Lower lobe of right lung (tissue), 2 donors: ENCODE measurements around the gene SLC19A3. TPM values are rescaled to one million over a fixed set of nuclear protein-coding genes. Genes with fewer than 3 reads are reported as not detected.
"Not testable (repeated sequence)": the region's sequence is repeated elsewhere in the genome, so short reads cannot be mapped to it uniquely, and the experiment has no call there.

Source experiments
- ATAC-seq, 2 donors: fragments of 200-7000 bp; cut with Tn5 transposase; one replicate each; pipeline ENCODE4 v1.9.1; 2020 to 2022; ENCODE audit warnings: mild to moderate bottlenecking in 2 of 2, moderate library complexity in 2 of 2
- DNase-seq: peaks from one replicate; pipeline ENCODE4 v3.0.0-alpha.2; 2020
- H3K27ac ChIP-seq: fragments of 200-600 bp; one replicate; pipeline ENCODE4 v1.8.0; 2022
- H3K27me3 ChIP-seq: fragments of 200-600 bp; one replicate; pipeline ENCODE4 v1.8.0; 2022; ENCODE audit warnings: low read depth
- H3K36me3 ChIP-seq: fragments of 200-600 bp; one replicate; pipeline ENCODE4 v1.8.0; 2022; ENCODE audit warnings: mild to moderate bottlenecking
- H3K4me1 ChIP-seq: fragments of 200-600 bp; one replicate; pipeline ENCODE4 v1.8.0; 2022
- H3K4me3 ChIP-seq: fragments of 200-600 bp; one replicate; pipeline ENCODE4 v1.8.0; 2022; ENCODE audit warnings: mild to moderate bottlenecking
- H3K9me3 ChIP-seq: fragments of 200-600 bp; one replicate; pipeline ENCODE4 v1.8.0; 2022
- CTCF ChIP-seq: fragments of 200-600 bp; IDR thresholded peaks from one replicate; pipeline ENCODE4 v1.8.0; 2022; ENCODE audit warnings: antibody characterized with exemption, mild to moderate bottlenecking
- intact Hi-C: fragments of 100-400 bp; cut with DNase I; formaldehyde crosslinking; loops from one replicate; pipeline ENCODE4 v1.11.0; 2022
- total RNA-seq: library from RNA; stranded (reverse); fragmentation: NEBNext Ultra II Directional; extraction: Animal tissue kit (Norgen Biotek cat#: 25700); gene quantifications from one replicate; pipeline ENCODE4 v1.2.1, GENCODE V29; 2021
- donor health status: DM: no; HTN: yes; CAD: no; lungs with severe emphysema.

Gene SLC19A3
- total RNA-seq, 1 donor from 2014 or later: 40.7 TPM

DNA sequence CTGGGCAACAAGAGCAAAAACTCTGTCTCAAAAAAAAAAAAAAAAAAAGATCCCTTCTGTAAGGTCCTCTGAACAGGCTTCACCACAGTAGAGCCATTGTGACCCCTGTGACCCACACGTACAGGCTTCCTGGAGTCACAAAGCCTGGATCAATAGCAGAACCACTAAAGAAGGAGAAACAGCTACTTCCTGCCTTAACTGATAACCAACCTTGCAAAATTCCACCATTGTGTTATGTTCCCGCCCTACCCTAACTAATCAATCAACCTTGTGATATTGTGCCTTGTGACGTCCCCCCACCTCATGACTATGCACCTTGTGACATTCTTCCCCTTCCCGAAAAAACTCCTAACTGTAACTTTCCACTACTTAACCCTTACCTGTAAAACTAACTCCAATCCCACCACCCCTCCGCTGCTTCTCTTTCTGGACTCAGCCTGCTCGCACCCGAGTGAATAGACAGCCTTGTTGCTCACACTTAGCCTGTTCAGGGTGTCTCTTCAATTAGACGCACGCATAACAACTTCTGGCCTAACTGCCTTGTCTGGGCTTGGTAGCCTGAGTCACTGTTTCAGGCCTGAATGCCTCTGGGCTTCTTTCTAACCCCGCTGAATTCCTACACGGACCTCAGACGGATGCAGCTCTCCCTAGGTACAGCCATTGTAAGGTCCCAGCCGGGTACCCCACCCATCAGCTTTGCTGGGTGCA, 41.7 kb upstream of the SLC19A3 start:
- no peak for TF ChIP-seq CTCF
- Histone ChIP-seq H3K27me3 (no peaks in the 10 kb centered on the region), H3K9me3 (no peaks in the 10 kb centered on the region), H3K27ac (no peak overlapping the region), H3K36me3 (no peaks in the 10 kb centered on the region), H3K4me3 (no peak overlapping the region), H3K4me1 (peaks cover 11% of the 10 kb centered on the region)
- intact Hi-C loops: no loop called here
- no peak for ATAC-seq
- no peak for DNase-seq

DNA sequence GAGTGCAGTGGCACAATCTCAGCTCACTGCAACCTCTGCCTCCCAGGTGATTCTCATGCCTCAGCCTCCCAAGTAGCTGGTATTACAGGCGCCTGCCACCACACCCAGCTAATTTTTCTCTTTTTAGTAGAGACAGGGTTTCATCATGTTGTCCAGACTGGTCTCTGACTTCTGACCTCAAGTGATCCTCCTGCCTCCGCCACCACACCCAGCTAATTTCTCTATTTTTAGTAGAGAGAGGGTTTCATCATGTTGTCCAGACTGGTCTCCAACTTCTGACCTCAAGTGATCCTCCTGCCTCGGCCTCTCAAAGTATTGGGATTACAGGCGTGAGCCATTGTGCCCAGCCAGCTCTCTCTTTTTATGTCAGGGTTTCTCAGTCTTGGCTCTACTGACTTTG, 38.4 kb upstream of the SLC19A3 start:
- DNase-seq, H3K9me3 ChIP-seq, H3K4me3 ChIP-seq, intact Hi-C loops, H3K27ac ChIP-seq, H3K4me1 ChIP-seq, H3K27me3 ChIP-seq, H3K36me3 ChIP-seq: not testable (repeated sequence)
- peak in 1 of 2 donors; percentile 21 for ATAC-seq

DNA sequence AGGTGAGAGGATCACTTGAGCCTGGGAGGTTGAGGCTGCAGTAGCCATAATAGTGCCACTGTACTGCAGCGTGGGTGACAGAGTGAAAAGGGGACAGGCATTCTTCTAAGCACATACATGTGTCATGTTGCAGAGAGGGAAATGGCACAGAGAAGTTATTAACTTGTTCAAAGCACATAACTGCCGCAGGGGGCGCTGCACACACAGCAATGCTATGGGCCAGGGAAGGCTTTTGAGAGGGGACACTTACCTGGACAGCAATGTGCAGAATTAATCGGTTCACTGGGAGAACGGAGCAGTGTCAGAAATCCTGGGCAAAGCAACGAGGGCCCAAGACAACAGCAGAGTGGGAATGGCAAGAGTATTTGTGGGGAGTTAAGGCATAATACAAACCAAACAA, 30.3 kb upstream of the SLC19A3 start:
- Histone ChIP-seq H3K4me1 (no peaks in the 10 kb centered on the region), H3K4me3 (no peak overlapping the region), H3K27me3 (no peaks in the 10 kb centered on the region), H3K9me3 (no peaks in the 10 kb centered on the region), H3K27ac (no peak overlapping the region), H3K36me3 (no peaks in the 10 kb centered on the region)
- TF ChIP-seq CTCF: no peak
- intact Hi-C loops: no loop called here
- DNase-seq (no peak), ATAC-seq (no peak)

GRCh38 chr2:227745594-227745993, 27.8 kb upstream of the SLC19A3 start, which contains the start of gene SCYGR8:
Gene SCYGR8 (plus strand): TSS chr2:227745894. CDS start chr2:227745894, 0 bp downstream.
- no peaks in the 10 kb centered on the region for H3K36me3 ChIP-seq
- TF ChIP-seq CTCF: no peak
- DNase-seq (no peak), ATAC-seq (no peak)
- H3K9me3 ChIP-seq: no peaks in the 10 kb centered on the region
- no peak within 1 kb of the TSS for H3K4me3 ChIP-seq
- no peaks in the 10 kb centered on the region for H3K27me3 ChIP-seq
- H3K4me1 ChIP-seq: no peaks in the 10 kb centered on the region
- intact Hi-C loops: no loop called here
- no peak within 1 kb of the TSS for H3K27ac ChIP-seq

- H3K36me3 ChIP-seq, H3K27ac ChIP-seq, H3K4me1 ChIP-seq, H3K27me3 ChIP-seq, H3K4me3 ChIP-seq, intact Hi-C loops, ATAC-seq, DNase-seq, H3K9me3 ChIP-seq: not testable (repeated sequence)
Measured at GRCh38 chr2:227740705-227741104, 22.9 kb upstream of the SLC19A3 start.

DNA sequence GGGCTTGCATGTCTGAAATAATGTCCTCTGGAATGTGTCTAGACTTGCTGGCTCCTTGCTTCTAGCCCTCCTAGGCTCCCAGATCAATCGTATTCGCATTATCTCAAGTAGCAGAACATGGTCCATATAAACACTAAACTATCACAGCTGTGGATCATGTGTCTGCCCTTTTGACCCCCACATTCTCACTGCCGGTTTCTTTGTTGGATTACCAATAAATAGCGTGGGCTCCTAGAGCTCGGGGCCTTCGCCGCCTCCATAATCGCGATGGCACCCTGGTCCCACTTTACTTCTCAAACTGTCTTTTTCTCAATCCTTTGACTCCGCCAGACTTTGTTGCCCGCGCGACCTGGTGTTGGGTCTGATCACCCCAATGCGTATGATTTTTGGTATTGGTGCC, 21.5 kb upstream of the SLC19A3 start:
- Histone ChIP-seq H3K4me3 (no peak overlapping the region), H3K27me3 (no peaks in the 10 kb centered on the region), H3K36me3 (no peaks in the 10 kb centered on the region), H3K4me1 (no peaks in the 10 kb centered on the region), H3K9me3 (no peaks in the 10 kb centered on the region), H3K27ac (no peak overlapping the region)
- ATAC-seq (no peak), DNase-seq (no peak)
- no peak for TF ChIP-seq CTCF
- intact Hi-C loops: no loop called here
